NCI-H526 treated with DMSO at 0.1 percent for 48 hours (cell line): ENCODE results near the gene GNA15.

ENCODE experiments used
- DNase-seq: peaks from one replicate; lab custom pipeline; 2025; lab: John Stamatoyannopoulos, UW

GNA15 gene

DNA sequence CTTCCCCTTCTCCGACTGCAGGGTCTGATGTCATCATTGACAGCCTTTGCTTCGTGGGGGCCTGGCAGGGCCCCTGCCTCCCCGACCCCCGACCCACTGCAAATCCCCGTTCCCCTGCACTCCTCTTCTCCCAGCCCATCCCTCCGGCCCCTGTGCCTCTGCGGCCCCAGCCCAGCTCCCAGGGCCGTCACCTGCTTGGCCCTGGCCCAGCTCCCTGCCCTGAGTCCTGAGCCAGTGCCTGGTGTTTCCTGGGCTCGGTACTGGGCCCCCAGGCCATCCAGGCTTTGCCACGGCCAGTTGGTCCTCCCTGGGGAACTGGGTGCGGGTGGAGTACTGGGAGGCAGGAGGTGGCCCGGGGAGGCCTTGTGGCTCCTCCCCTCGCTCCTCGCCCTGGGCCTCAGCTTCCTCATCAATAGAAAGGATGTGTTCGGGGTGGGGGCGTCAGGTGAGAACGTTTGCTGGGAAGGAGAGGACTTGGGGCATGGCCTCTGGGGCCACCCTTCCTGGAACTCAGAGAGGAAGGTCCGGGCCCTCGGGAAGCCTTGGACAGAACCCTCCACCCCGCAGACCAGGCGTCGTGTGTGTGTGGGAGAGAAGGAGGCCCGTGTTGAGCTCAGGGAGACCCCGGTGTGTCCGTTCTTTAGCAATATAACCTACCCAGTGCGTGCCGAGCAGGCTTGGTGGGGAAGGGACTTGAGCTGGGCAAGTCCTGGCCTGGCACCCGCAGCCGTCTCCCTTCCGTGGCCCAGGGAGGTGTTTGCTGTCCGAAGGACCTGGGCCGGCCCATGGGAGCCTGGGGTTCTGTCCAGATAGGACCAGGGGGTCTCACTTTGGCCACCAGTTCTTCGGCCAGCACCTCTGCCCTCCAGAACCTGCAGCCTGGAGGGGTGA, 72.7 kb downstream of the GNA15 start:
- DNase-seq = no peak

- DNase-seq = peak; percentile 2
Measured at GRCh38 chr19:3210347-3211017, 74.6 kb downstream of the GNA15 start.

GRCh38 chr19:3211191-3211590, 75.4 kb downstream of the GNA15 start:
- no peak for DNase-seq

- no peak for DNase-seq
Measured at GRCh38 chr19:3213159-3213558, 77.3 kb downstream of the GNA15 start.
